Hippocampal formation (tissue), 2 donors: ENCODE measurements around the gene CHTF8.

Experiments used
- DNase-seq, 2 donors: peaks; one replicate each; lab custom pipeline; 2025; lab: John Stamatoyannopoulos, UW

Gene CHTF8

DNA sequence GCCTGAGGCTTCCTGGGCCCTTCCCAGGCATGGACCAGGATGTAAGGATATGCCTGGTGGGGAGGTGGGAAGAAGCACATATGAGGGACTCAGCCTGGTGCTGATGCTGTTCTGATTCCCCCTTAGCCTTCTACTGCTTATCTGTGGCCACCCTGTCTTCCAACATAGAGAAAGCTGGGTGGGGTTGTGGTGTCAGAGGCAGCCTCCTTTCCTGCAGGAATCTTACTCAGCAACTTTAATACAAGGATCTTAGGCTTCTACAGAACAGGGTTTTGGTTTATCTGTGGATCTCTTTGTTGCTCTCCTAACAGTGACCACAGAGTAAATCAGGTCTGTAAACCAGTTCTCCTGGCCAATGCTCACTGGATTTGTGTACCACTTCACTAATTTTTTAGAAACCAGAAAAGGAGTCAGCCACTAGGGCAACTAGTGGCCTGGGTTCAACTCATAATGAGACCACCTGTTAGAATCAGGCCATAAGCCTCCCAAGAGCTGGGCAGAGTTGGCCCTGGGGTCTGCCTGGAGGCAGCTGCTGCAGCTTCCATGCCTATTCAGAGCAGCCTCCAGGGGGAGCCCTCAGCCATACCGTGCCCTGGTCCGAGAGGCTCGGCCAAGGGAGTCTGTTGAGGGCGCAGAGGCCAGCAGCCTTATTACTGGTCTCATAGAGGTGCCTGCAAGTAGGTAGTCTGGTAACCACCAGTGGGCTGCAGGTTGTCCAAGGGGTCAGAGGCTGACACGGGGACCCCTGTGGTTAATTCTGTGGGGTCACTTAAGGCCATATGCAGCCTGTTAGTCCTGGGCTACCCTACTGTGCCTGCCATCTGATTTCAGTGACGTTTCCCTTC lies 19.9 kb downstream of the CHTF8 start:
- DNase-seq, result no peak

DNA sequence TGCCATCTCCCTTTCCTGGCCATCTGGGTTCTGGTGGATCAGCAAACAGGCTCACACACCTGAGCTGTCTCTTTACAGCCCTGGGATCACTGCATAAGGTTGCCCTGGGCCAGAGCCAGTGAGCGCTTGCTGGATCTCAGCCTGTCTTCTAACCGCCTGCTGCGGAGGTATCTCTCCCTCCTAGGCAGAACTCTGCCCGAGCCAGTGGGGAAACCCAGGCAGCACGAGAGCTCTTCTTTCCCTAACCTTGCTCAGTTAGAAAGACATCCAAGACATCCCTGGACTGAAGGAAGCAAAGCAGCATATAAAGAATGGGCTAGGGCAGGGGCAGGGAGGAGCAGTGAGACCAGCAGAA lies 20.5 kb downstream of the CHTF8 start:
- no peak for DNase-seq

DNA sequence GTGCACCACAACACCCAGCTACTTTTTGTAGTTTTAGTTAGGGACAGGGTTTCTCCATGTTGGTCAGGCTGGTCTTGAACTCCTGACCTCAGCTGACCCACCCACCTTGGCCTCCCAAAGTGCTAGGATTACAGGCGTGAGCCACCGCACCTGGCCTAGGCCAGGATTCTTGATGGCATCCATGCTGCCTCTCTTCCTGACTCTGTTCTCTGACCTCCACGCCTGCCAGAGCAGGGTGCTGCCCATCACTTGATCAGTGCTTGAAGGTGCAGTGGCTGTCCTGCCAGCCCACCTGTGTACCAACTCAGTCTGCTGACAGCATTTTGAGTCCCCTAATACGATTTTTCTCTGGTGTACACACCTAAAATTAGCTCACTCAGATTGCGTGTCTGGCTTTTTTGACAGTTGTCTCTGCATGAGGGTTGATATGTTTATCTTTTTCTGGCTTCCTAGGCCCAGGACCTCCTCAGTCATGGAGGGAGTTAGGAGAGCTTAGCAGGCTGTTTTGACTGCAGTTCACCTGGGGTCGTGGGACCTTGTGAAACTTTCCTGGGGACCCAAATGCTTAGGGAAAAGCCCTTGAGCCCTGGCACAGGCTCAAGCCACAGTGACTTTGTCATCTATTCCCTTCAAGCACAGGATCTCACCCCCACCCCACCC lies 21.0 kb downstream of the CHTF8 start:
- DNase-seq, result no peak

DNA sequence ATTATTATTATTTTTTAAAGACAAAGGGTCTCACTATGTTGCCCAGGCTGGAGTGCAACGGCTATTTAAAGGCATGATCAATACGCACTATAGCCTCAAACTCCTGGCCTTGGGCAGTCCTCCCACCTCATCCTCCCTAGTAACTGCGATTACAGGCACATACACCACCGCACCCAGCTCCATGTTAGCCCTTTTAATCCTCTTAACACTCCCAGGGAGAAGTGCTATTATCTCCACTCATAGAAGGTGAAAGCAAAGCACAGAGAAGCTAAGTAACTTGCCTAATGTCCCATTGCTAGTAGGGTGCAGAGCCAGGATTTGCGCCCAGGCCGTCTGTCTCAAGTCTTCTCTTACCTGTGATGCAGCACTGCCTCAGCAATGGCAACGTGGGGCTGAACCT lies 22.0 kb downstream of the CHTF8 start:
- DNase-seq, result no peak

DNA sequence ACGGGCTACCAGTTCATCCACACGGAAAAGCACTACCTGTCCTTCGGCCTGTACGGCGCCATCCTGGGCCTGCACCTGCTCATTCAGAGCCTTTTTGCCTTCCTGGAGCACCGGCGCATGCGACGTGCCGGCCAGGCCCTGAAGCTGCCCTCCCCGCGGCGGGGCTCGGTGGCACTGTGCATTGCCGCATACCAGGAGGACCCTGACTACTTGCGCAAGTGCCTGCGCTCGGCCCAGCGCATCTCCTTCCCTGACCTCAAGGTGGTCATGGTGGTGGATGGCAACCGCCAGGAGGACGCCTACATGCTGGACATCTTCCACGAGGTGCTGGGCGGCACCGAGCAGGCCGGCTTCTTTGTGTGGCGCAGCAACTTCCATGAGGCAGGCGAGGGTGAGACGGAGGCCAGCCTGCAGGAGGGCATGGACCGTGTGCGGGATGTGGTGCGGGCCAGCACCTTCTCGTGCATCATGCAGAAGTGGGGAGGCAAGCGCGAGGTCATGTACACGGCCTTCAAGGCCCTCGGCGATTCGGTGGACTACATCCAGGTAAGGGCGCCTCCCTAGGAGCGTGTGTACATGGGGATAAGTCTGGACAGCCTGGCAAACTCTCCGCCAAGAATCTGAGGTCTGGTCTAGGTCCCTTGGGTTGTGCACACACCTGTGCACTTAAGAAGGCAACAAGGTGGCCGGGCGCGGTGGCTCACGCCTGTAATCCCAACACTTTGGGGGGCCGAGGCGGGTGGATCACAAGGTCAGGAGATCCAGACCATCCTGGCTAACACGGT lies 22.7 kb downstream of the CHTF8 start:
- DNase-seq, result no peak

DNA sequence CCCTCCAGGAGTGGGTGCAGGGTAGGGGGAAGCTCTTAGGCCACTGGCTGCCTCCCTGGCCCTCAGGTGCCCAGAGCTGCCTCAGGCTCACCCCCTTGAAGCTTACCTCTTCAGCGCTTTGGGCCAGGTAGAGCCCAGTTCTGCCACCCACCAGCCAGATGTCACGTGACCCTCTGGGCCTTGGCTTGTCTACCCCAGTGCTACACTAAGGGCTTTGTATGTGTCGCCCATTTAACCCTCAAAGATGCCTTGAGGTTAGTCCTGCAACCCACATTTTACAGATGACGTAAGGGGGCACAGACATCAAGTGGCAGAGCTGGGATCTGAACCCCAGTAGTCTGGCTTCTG lies 23.5 kb downstream of the CHTF8 start:
- DNase-seq, result no peak

DNA sequence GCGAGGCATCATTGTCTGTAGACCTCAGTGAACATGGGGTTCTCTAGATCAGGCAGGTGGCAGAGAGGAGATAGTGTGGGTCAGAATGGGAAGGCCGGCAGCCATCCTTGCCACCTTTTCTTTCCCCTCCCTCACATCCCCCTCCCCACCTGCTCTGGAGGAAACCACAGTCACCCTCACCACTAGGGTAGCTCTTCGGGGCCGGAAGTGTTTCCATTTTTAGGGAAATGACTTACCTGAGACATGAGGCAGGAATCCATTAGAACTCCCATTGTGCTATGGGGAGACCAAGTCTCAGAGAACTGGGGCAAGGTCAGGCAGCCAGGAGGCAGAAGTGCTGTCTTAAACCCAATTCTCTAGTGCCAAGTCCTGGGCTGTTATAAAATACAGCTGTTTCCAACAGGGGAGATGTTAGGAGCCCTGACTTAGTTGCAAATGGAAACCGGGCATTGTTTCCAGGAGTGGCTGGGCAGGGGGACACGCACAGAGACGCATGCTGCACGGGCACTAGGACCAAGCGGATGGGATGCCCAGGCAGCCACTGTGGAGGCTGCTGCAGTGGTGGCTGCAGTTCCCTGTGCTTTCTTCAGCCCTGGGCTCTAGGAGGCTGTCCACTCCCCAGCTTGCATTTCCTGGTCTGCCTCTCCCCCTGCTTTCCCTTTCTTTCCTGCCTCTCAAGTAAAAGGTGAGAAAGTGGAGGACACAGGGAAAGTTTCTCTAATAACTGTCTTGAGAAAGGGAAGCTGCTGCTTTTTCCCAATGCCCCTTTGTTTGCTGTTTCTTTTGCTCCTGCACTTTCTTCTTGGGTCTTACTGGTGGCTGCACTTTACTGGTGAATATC lies 24.1 kb downstream of the CHTF8 start:
- no peak for DNase-seq

DNA sequence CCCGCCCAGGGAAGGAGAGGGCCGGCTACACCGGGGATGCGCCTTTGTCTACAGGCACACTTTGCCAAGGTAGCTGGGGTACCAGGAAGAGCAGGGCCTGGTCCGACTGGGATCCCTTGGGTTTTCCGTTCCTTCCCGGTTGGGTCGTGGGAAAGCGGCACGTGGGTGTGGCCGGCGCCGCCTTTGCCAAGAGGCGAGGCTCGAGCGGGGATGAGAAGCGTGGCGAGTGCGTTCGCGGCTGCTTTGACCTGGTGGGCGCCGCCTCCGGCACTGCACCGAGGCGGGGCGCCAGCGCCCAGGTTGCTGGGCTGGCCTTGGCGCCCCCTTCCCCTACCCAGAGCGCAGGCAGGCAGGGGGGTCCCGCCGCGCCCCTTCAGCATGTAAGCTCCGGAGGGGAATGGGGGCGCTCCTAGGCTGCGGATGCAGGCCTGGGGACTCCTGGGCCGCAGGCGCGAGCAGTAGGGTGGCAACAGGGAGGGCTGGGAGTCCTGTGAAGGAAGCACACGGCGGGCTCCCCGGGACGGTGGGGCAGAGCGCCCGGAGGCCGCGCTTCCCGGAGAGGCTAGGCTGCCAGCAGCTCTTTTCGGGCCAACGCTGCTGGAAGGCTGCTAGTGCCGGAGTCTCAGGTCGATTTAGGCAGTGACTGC lies 24.9 kb downstream of the CHTF8 start:
- DNase-seq, result peak in 1 of 2 donors; percentile 6

DNA sequence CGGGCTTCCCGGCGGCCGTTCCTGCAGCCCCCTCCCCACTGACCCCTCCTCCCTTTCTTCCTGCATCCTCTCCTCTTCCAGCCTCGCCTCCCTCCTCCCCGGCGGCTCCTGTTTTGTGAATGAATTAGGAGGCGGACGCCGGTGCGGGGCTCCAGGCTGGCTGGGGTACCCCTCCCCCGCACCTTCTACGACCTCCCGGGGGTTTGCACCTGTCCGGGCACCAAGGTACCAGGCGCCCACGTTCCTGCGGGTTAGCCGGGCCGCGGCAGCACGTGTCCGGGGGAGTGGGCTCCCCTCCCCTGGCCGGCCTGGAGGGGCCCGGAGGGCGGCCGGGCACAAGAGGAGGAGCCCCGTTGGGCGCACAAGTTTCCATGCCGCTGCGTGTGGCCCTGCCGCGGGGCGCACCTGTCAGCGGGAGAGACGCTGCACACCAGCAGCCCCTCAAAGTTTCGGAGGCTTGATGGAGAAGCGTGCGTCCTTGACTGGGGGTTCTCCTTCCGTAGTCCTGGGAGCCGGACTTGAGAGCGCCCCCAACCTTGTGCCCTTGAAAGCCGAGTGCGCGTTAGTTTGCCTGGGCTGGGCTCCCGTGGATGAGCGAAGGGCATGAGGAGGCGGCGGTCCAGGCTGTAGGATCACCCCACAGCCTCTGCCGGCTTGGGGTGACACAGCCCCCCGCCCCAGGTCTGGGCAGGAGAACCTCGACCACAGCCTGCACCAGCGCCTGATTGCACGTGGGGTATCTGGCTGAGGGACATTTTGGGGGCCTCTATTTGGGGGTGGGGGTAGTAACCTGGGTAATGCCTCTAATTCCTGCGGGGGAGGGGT lies 25.7 kb downstream of the CHTF8 start:
- DNase-seq, result no peak

DNA sequence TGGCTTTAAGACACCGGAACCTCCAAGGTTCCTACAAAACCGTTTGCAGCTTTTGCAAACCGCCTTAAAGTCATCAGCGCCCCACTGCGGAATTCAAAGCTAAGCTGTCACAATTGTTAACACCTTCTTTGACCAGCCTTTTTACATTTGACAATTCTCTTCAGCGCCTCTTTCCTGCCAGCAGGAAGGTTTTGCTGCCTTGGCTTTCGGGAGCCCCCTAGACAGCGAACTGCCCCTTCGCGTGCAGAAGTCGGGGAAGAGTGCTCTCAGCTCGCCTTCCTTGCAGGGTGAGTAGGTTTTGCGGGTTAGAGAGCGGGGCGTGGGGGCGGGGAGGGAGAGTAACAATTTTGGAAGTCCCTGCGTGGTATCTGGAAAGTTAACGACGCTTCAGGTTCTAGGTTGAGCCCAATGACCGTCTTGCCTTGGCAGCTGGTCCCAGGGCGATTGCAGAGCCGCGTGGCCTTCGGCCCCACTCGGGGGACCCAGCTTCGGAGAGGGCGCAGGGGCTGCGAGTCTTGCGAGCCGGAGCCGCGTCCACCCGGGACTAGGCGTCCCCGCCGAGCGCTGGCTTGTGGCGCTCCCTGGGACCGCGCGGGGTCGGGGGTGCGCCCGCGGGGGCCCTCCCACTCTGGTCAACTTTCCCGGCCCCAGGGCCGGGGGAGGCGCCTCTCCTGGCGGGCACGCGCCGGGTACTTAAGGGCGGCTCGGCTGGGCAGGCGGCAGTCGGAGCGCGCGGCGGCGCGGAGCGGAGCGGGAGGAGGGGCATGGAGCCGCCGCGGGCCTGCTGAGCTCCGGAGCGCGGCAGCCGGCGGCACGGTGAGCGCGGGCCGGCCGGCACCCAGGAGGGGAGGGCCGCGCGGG lies 26.7 kb downstream of the CHTF8 start, which contains the start of gene HAS3:
Gene HAS3 (plus strand): TSS at position 153 of the 861 bp plus-strand sequence. CDS start 3,743 bp downstream, outside the sequence.
- DNase-seq, result peak; percentile 9 to 21

DNA sequence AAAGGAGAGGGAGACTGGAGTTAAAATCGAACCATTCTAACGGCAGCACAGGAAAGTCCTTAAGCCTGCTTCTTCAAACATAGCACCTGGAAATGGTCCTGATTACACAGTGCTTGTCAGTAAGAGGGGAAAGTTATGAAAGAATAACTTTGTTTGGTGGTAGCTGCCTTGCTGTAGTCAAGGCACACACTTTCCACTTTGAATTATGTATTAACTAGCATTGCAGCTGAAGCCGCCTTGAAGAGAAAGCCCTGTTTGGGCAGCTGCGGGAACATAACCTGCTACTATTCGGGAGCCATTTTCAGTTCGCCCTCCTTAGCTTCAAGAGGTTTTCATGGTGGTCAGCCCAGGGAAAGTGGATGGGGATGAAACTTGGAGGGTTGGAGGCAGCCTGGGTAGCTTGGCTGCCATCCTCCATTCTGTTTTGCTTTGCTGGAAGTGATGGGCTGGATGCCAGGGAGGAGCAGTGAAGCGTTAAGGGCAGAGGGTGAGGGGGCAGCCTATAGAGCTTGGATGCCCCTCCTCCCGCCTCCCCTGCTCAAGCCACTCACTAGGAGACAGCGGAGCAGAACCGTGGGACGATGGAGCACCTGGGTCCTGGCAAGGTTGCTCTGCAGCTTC lies 32.2 kb downstream of the CHTF8 start:
- DNase-seq, result no peak

DNA sequence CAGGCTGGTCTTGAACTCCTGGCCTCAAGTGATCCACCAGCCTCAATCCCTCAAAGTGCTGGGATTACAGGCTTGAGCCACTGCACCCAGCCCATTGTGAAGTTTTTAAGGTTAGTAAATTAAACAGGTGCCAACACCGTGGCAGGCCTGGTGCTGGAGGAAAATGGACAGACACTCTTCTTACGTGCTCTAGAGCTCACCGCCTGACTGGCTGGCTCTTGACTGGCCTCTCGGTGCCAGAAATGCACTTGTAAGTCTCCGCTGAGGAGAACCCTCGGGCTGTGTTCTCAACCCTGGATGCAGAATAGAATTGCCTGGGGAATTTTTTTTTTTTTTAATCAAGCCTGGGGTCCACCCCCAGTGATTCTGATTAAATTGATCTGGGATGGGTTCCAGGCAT lies 37.2 kb downstream of the CHTF8 start:
- no peak for DNase-seq

DNA sequence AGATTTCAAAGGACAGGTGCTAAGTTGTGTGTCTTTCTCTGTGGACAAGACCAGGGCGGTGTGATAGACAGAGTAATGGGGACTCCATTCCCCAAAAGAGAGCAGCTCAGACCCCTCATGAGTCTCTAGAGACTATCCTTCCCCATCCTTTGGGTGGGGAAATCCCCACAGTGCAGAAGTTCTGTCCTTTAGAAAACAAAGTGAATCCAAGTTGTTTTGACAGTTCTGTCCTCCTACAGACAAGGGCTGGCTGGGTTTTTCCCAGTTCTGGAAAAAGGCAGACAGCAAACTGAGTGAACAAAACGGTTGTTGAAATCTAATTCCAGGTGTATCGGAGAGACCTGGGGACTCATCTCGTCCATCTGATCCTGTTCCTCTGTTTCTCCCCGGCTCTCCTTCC lies 37.9 kb downstream of the CHTF8 start:
- DNase-seq, result no peak

DNA sequence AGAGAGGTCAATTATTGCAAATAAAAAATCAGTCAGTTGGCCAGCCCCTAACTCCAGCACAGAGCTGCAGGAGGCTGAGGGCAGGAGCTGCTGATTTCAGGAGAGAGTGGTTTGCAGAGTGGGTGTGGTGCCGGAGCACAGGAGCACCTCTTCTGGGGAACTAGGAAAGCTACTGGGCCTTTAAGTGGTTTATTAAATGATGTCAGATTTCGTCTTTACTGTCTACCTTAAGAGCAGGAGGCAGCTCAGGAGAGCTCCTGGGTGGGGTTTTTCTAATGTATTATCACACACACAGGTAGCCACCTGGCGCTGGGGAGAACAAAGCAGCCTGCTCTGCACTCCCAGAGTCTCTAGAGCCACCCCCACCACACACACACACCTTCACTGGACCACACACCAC lies 38.4 kb downstream of the CHTF8 start:
- DNase-seq, result no peak

DNA sequence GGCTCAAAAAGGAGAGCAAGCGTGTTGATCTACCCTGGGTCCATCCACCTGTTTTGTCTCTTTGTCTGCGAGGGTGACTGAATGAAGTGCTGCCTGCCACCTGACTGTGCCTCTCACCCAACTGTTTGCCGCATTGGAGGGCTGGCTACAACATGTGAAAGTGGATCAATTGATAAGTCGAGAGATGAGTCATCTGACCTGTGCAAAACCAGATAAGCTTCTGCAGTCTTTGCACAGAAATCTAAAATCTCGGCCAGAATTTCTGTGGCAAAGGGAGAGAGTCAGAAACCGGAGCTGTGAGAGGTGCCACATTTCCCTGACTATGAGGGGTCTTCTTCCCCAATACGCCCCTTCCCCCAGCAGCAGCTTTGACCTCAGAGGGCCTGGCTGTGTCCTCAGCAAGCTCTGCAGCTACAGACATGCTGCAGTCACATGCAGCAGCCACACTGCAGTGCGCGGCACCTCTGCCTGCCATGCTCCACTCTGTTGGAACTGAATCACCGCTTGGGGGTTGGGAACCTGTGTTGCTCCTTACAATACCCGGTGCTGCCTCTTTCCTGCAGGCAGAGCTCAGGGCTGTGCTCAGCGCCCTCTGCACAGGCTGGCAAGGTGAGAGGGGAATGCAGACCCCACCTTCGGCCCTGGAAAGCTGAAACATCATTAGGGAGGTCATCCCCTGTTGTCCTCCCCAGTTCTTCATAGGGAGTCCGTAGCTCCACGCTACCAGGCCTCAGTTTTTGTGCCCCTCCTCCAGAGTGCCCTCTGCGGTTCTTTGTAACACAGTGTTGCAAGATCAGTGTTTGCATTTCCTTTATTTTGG lies 43.1 kb downstream of the CHTF8 start:
- no peak for DNase-seq

DNA sequence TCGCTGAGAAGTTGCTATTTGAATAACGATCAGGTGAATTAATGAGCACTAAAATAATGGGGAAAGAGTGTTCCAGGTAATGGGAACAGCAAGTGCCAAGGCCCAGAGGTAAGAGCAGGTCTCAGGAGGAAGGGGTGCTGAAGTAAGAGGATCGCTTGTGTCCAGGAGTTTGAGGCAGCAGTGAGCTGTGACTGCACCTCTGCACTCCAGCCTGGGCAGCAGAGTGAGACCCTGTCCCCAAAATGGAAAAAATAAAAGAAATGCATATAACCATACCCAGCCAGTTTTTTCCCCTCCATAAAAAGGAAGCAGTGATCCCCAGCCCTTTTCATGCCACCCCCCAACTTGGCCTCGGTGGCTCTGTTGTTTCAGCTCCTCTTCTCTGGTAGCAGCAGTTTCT lies 43.7 kb downstream of the CHTF8 start:
- no peak for DNase-seq

DNA sequence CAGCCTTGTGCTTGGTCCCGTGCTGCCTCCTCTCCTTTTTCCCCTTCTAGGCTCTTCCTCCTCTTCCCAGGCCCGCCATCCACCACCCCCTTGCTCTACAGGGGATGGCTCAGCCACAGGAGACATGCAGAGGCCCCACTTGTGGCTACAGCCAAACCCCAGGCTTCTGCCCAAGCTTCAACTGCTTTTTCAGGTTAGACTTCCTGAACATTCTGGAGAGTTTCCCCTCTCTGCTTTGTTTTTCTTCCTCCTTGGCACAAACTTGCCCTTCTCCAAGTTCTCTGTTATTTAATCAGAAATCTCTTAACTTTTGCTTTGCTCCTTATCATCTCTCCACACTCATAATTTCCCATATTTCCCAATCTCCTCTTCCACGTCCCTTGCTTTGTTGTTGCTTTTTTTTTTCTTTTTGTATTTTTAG lies 45.2 kb downstream of the CHTF8 start:
- no peak for DNase-seq

DNA sequence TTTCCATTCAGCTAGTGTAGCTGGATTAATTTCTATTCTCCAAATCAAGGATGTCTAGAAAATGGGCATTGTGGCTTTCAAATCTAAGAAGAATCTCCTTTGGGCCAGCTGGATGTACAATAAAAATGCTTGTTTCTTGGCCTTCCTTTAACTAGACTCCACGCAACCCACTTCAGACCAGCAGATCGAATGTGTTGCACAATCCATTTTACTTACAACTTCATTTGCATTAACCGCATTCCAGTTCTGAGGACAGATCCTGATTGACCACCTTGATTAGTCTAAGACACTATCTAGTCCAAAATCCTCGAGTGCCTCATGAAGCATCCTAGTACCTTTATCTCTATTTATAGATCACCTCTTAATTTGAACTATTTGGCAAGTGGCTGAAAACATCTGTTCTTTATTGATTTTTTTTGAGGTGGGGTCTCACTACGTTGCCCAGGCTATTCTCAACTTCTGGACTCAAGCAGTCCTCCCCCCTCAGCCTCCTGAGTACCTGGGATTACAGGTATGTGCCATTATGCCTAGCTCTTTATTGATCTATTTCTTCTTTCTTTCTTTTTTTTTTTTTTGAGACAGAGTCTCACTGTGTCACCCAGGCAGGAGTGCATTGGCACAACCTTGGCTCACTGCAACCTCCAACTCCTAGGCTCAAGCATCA lies 47.2 kb downstream of the CHTF8 start:
- DNase-seq, result no peak
